Measurements from ENCODE around the gene CNKSR3. TPM values are rescaled to one million over a fixed set of nuclear protein-coding genes. Genes with fewer than 3 reads are reported as not detected.

CNKSR3 gene
- total RNA-seq, 1 donor = 2.4 TPM

GRCh38 chr6:154458565-154459470, 51.7 kb downstream of the CNKSR3 start:
- no peak for DNase-seq (ENCODE audit: low read depth in 2 of 3, low spot score in 2 of 3)

GRCh38 chr6:154457881-154458284, 52.6 kb downstream of the CNKSR3 start:
- no peak for DNase-seq (ENCODE audit: low read depth in 2 of 3, low spot score in 2 of 3)

GRCh38 chr6:154457046-154457713, 53.3 kb downstream of the CNKSR3 start:
- DNase-seq (ENCODE audit: low read depth in 2 of 3, low spot score in 2 of 3) = no peak

- no peak for DNase-seq (ENCODE audit: low read depth in 2 of 3, low spot score in 2 of 3)
These were observed 57.2 kb downstream of the CNKSR3 start for GRCh38 chr6:154453329-154453728.

GRCh38 chr6:154450498-154450897, 60.0 kb downstream of the CNKSR3 start:
- DNase-seq (ENCODE audit: low read depth in 2 of 3, low spot score in 2 of 3) = no peak

- no peak for DNase-seq (ENCODE audit: low read depth in 2 of 3, low spot score in 2 of 3)
These were observed 61.9 kb downstream of the CNKSR3 start for GRCh38 chr6:154448448-154449096.

GRCh38 chr6:154447954-154448353, 62.5 kb downstream of the CNKSR3 start:
- DNase-seq (ENCODE audit: low read depth in 2 of 3, low spot score in 2 of 3) = peak in 2 of 3 donors; percentile 31 to 55

GRCh38 chr6:154446984-154447383, 63.5 kb downstream of the CNKSR3 start:
- DNase-seq (ENCODE audit: low read depth in 2 of 3, low spot score in 2 of 3) = no peak

- no peak for DNase-seq (ENCODE audit: low read depth in 2 of 3, low spot score in 2 of 3)
These were observed 65.1 kb downstream of the CNKSR3 start for GRCh38 chr6:154445417-154445816.

- DNase-seq (ENCODE audit: low read depth in 2 of 3, low spot score in 2 of 3) = no peak
These were observed 68.5 kb downstream of the CNKSR3 start for GRCh38 chr6:154441995-154442310.

GRCh38 chr6:154440422-154441043, 70.0 kb downstream of the CNKSR3 start:
- DNase-seq (ENCODE audit: low read depth in 2 of 3, low spot score in 2 of 3) = no peak

GRCh38 chr6:154440022-154440421, 70.5 kb downstream of the CNKSR3 start:
- DNase-seq (ENCODE audit: low read depth in 2 of 3, low spot score in 2 of 3) = no peak

GRCh38 chr6:154438882-154439415, 71.5 kb downstream of the CNKSR3 start:
- DNase-seq (ENCODE audit: low read depth in 2 of 3, low spot score in 2 of 3) = peak in 1 of 3 donors; percentile 13

- no peak for DNase-seq (ENCODE audit: low read depth in 2 of 3, low spot score in 2 of 3)
These were observed 75.0 kb downstream of the CNKSR3 start for GRCh38 chr6:154435400-154435945.

GRCh38 chr6:154434662-154435061, 75.8 kb downstream of the CNKSR3 start:
- DNase-seq (ENCODE audit: low read depth in 2 of 3, low spot score in 2 of 3) = no peak

- DNase-seq (ENCODE audit: low read depth in 2 of 3, low spot score in 2 of 3) = no peak
These were observed 76.8 kb downstream of the CNKSR3 start for GRCh38 chr6:154433477-154434241.

- DNase-seq (ENCODE audit: low read depth in 2 of 3, low spot score in 2 of 3) = peak in 2 of 3 donors; percentile 72 to 87
These were observed 77.7 kb downstream of the CNKSR3 start for GRCh38 chr6:154432533-154433476.

GRCh38 chr6:154430481-154430919, 80.0 kb downstream of the CNKSR3 start:
- no peak for DNase-seq (ENCODE audit: low read depth in 2 of 3, low spot score in 2 of 3)

GRCh38 chr6:154429711-154430110, 80.8 kb downstream of the CNKSR3 start:
- DNase-seq (ENCODE audit: low read depth in 2 of 3, low spot score in 2 of 3) = no peak
